HFFc6 (cell line): ENCODE data around the gene KCNG2. TPM values are rescaled to one million over a fixed set of nuclear protein-coding genes. Genes with fewer than 3 reads are reported as not detected.

Experiments used
- DNase-seq: peaks from one replicate; pipeline ENCODE4 v3.0.0-alpha.2; 2018
- H3K27ac Mint-ChIP-seq: 2 replicates; pipeline ENCODE4 v1.8.0; 2020; ENCODE audit warnings: mild to moderate bottlenecking, mixed read lengths
- H3K27me3 Mint-ChIP-seq: 2 replicates; pipeline ENCODE4 v1.8.0; 2021; ENCODE audit warnings: mild to moderate bottlenecking, moderate library complexity, mixed read lengths; ENCODE audit not compliant: insufficient read depth
- H3K36me3 Mint-ChIP-seq: 2 replicates; pipeline ENCODE4 v1.8.0; 2021; ENCODE audit warnings: low read depth, mixed read lengths
- H3K4me1 Mint-ChIP-seq: 2 replicates; pipeline ENCODE4 v1.8.0; 2020; ENCODE audit warnings: low read depth, mixed read lengths
- H3K4me3 Mint-ChIP-seq: 2 replicates; pipeline ENCODE4 v1.8.0; 2020; ENCODE audit warnings: mild to moderate bottlenecking, moderate library complexity, mixed read lengths
- H3K9me3 Mint-ChIP-seq: 2 replicates; pipeline ENCODE4 v1.8.0; 2020; ENCODE audit warnings: mild to moderate bottlenecking, mixed read lengths
- CTCF ChIP-seq: fragments of 200-600 bp; sonication (generic); IDR thresholded peaks from 2 replicates; pipeline ENCODE4 v1.5.0; 2021; ENCODE audit warnings: antibody characterized with exemption, mild to moderate bottlenecking
- total RNA-seq, 6 experiments: library from RNA; stranded (reverse); fragmentation: NEBNext Ultra II Directional; extraction: Animal tissue kit (Norgen Biotek cat#: 25700); gene quantifications; 2 replicates in 1 of 6; 3 replicates in 5 of 6; pipeline ENCODE4 v1.2.3, GENCODE V29; 2021

KCNG2 gene
- total RNA-seq, 6 experiments from 2014 or later = not detected

DNA sequence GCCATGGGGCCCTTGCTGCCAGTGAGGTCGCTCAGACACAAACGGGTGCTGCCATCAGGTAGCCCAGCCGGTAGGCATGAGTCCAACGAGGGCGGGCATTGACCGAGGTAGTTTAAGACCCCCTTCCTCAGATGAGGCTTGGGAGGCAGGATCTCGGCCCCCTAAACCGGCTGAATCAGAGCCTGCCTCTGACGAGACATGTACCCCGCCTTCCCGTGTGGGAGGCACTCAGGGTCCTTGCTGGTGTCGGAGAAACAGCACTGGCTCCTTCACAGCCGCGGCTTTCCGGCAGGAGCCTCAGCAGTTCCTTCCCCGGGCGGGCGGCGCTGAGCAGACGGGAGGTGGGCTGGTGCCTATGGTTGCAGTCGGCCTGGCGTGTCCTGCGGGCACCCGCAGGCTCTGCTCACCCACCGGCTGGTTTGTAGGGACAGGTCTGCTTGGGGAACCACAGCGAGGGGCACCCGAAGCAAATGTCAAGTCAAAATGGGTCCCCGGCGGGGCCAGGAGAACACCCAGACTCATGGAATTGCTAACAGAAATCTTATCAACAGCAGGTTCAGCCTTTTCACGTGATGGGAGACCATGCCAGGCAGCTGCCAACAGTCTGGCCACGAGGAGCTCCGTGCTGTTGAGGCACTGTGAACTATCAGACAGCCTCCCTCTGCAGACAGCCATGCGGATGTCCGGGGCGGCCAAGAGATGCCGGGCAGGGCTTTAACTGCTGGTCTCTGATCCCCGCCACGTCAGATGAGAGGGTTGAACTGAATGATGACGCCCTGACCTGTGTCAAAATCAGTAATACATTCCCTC, 2.8 kb downstream of the KCNG2 start:
- Mint-ChIP-seq H3K36me3 (peaks cover 6% of the 10 kb centered on the region), H3K4me3 (no peak overlapping the region), H3K9me3 (peaks cover 5% of the 10 kb centered on the region), H3K27ac (no peak overlapping the region), H3K27me3 (peaks cover 34% of the 10 kb centered on the region), H3K4me1 (peaks cover 6% of the 10 kb centered on the region)
- no peak for DNase-seq
- no peak for TF ChIP-seq CTCF

- peaks cover 6% of the 10 kb centered on the region for H3K36me3 Mint-ChIP-seq
- DNase-seq = no peak
- H3K9me3 Mint-ChIP-seq = peaks cover 5% of the 10 kb centered on the region
- TF ChIP-seq CTCF = no peak
- peaks cover 36% of the 10 kb centered on the region for H3K27me3 Mint-ChIP-seq
- peaks cover 6% of the 10 kb centered on the region for H3K4me1 Mint-ChIP-seq
- H3K27ac Mint-ChIP-seq = no peak overlapping the region
- no peak overlapping the region for H3K4me3 Mint-ChIP-seq
These were observed 3.5 kb downstream of the KCNG2 start for GRCh38 chr18:79801217-79801616.

DNA sequence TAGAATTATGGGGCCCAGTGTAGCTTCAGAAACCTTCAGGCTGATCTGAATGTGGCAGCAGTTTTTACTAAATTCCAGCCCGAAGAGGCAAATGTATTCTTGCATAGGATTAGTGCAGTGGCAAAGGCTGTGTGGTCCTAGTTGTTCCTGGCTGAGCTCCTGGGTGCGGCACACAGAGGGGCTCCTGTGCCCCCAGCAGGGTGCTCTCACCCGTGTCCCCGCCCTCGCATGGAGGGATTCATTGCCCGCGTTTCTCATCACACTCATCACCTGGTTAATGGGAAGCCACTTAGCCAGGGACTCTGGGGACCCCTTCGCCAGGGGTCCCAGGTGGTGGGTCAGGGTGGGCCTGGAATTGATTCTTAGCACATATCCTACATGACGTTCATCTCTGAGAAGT, 3.9 kb downstream of the KCNG2 start:
- H3K9me3 Mint-ChIP-seq = peaks cover 6% of the 10 kb centered on the region
- no peak overlapping the region for H3K27ac Mint-ChIP-seq
- no peak for DNase-seq
- peaks cover 33% of the 10 kb centered on the region for H3K27me3 Mint-ChIP-seq
- H3K36me3 Mint-ChIP-seq = peaks cover 6% of the 10 kb centered on the region
- no peak for TF ChIP-seq CTCF
- H3K4me3 Mint-ChIP-seq = no peak overlapping the region
- H3K4me1 Mint-ChIP-seq = peaks cover 6% of the 10 kb centered on the region

DNA sequence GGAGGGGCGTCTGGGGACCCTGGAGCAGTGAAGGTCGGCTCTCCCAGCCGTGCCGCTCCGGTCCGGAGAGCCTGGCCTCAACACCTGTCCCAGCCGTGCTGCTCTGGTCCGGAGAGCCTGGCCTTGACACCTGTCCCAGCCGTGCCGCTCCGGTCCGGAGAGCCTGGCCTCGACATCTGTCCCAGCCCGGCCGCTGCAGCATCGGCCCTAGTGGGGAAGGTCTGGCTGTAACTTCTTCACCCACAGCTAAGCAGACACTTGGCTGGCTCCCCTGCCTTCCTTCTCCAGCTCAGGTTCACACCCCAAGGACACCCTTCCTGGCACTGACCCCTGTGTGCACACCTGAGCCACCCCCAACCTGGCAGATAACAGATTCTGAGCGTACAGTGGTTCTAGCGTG, 4.6 kb downstream of the KCNG2 start:
- Mint-ChIP-seq H3K9me3 (peaks cover 11% of the 10 kb centered on the region), H3K4me3 (no peak overlapping the region), H3K27me3 (peaks cover 30% of the 10 kb centered on the region), H3K4me1 (peaks cover 3% of the 10 kb centered on the region), H3K36me3 (peaks cover 3% of the 10 kb centered on the region), H3K27ac (no peak overlapping the region)
- no peak for TF ChIP-seq CTCF
- no peak for DNase-seq

GRCh38 chr18:79803611-79804051, 5.9 kb downstream of the KCNG2 start:
- Mint-ChIP-seq H3K36me3 (no peaks in the 10 kb centered on the region), H3K27me3 (peaks cover 29% of the 10 kb centered on the region), H3K27ac (no peak overlapping the region), H3K4me1 (no peaks in the 10 kb centered on the region; the same call in 1 of the 2 replicates), H3K4me3 (no peak overlapping the region), H3K9me3 (peaks cover 10% of the 10 kb centered on the region)
- no peak for TF ChIP-seq CTCF
- DNase-seq = no peak
